GM21825 (cell line): ENCODE measurements around the gene RNF5.
"Not testable (repeated sequence)": the region's sequence is repeated elsewhere in the genome, so short reads cannot be mapped to it uniquely, and the experiment has no call there.

Source experiments
- ATAC-seq: cut with Tn5 transposase; IDR thresholded peaks from one replicate; pipeline ENCODE4 v1.9.1; 2021; ENCODE audit warnings: mild to moderate bottlenecking, moderate library complexity; ENCODE audit not compliant: unreplicated experiment

Gene RNF5

GRCh38 chr6:32177788-32178546 is at the start of gene RNF5:
Gene RNF5 (plus strand): TSS chr6:32178405. CDS start chr6:32178512, 107 bp downstream.
- peak; percentile 80 for ATAC-seq

- ATAC-seq, result no peak
These were observed 49.4 kb upstream of the RNF5 start for GRCh38 chr6:32128751-32129296.

DNA sequence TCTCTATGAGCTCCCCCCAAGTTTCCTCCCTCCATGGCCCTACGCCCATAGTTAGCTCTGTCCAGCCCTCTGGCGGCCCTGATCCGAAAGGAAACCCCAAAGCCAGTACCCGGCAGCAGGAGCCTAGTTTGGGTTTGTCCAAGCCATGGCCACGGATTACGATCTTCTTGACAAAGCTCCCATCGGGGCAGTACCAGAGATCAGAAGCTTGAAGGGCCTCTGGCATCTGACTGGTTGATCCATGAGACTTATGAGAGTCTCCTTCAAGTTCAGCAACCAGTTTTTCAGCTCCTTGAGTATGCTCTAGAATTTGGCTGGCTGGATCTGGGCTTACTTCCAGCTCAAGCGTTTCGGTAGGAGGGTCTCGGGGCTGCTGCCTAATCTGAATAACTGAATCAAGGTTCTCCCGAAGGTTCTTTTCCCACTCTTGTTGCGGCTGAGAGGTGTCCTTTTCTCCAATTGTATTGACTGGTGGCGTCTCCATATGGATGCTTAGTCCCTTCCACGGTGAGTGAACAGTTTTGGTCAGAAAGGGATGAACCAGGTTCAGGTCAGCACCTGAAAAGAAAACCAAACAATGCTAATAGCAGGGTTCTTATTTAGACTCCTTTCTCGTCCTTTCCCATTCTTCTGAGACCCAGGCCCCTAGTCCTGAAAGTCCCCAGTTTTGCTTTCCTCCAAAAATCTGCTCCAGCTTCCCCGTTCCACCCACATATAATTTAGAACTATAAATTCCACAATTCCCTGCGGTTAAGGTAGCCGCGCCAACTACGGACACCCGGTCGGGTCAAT is 48.7 kb upstream of the RNF5 start:
- peak; percentile 22 for ATAC-seq

DNA sequence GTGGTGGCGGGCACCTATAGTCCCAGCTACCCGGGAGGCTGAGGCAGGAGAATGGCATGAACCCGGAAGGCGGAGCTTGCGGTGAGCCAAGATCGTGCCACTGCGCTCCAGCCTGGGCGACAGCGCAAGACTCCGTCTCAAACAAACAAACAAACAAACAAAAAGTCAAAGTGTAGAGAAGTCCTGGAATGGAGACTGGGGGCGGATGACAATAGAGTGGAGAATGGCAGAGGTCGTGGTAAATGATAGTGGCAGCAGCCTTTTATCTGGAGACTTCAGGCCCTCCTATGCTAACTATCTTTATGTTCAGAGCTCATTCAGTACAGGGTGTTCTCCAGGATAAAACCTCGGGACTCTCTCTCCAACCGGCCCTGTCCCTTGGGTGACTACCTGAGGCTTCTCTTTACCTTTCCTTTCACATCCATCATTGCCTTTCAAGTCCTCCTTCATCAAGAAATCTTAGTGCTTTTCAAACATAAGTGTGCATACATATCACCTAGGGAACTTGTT is 46.7 kb upstream of the RNF5 start:
- no peak for ATAC-seq

- ATAC-seq, result no peak
These were observed 46.1 kb upstream of the RNF5 start for GRCh38 chr6:32132110-32132509.

GRCh38 chr6:32133786-32134185 is 44.4 kb upstream of the RNF5 start:
- no peak for ATAC-seq

- ATAC-seq, result no peak
These were observed 40.8 kb upstream of the RNF5 start for GRCh38 chr6:32137454-32137853.

- ATAC-seq, result no peak
These were observed 38.6 kb upstream of the RNF5 start for GRCh38 chr6:32139590-32139989.

DNA sequence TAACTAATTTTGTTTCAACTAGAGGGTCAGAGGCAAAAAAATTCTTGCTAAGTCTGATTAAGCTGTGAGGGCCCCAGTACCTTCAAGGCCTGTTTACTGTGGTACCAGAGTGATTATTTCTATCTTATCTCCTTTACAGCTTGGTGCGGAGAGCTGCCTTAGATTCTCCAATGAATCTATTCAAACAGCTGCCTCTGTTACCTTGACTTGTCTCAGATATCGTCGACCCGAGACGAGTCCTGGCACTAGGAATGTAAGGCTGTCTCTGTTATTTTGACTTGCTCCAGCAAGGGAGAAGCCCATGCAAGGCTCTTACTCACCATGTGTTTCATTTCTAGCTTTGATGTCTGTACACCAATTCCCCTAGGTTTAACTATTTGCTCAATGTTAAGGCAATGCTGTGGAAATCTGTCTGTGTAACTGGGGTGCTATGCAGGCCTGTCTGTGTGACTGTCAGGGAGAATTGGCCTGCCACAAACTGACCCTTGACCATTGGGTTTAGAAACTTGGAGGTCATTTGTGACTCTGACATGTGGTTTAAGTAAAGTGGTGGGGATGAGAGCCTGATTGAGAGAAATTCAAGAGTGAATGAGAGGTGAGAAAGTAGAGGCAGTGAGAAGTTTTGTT is 37.7 kb upstream of the RNF5 start:
- no peak for ATAC-seq

DNA sequence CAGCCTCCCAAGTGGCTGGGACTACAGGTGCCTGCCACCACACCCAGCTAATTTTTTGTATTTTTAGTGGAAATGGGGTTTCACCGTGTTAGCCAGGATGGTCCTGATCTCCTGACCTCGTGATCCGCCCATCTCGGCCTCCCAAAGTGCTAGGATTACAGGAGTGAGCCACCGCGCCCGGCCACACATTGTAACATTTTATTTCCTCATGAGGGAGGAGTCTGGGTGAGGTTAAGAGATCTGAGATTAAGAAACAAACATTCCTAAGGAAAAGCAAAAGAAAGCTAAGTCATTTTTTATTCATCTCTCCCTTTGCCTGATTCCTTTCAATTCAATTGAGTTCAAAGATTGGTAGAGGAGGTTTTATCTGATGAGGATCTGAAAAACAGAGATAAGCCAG is 34.0 kb upstream of the RNF5 start:
- not testable (repeated sequence) for ATAC-seq

- ATAC-seq, result no peak
These were observed 31.9 kb upstream of the RNF5 start for GRCh38 chr6:32146287-32146686.

DNA sequence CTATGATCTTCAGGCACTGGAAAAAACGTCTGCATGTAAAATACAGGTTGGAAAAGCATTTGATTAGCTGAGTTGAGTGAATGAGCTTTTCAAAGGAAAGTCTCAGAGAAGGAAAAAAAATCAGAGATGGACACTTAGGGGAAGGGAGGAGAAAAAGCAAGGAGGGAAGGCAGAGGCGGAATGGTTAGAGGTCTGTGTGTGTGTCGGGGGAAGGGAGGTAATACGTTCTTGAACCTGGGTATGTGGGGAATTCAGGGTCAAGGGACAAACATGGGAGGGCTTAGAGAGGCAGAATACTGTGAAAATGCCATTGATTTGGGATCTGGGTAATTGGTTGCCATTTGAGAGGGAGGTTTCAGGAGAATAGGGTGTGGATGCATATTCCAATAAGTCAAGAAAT is 31.5 kb upstream of the RNF5 start:
- ATAC-seq, result no peak

DNA sequence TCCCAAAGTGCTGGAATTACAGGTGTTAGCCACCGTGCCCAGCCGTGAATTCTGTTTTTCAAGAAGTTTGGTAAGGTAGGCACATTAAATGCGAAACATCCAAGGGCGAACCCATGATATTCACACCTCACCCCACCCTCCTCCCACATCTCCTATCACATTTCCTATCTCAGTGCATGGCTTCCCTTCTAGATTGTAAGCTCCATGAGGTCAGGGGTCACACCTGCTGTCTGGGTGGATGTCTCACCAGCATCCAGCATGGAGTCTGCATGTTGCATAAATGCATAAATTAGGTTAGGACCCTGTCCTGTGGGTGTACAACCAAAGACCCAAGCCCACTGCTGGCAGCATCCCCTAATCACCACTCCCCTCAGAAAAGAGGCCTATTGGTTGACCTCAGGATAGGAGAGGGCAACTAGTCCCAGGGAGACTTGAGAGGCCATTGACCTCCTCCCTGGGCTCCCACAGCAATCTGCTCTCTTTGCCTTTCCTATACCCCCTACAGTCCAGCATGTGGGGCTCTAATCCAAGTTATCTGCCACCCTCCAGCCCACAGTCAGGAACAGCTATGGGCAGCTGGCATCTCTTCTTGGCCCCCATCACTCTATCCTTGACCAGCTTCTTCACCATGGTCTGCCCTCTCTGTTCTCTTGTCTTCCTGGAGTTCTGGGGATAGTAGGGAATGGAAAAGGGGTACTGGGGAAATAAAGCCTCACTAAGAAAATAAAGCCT is 30.6 kb upstream of the RNF5 start:
- ATAC-seq, result no peak

DNA sequence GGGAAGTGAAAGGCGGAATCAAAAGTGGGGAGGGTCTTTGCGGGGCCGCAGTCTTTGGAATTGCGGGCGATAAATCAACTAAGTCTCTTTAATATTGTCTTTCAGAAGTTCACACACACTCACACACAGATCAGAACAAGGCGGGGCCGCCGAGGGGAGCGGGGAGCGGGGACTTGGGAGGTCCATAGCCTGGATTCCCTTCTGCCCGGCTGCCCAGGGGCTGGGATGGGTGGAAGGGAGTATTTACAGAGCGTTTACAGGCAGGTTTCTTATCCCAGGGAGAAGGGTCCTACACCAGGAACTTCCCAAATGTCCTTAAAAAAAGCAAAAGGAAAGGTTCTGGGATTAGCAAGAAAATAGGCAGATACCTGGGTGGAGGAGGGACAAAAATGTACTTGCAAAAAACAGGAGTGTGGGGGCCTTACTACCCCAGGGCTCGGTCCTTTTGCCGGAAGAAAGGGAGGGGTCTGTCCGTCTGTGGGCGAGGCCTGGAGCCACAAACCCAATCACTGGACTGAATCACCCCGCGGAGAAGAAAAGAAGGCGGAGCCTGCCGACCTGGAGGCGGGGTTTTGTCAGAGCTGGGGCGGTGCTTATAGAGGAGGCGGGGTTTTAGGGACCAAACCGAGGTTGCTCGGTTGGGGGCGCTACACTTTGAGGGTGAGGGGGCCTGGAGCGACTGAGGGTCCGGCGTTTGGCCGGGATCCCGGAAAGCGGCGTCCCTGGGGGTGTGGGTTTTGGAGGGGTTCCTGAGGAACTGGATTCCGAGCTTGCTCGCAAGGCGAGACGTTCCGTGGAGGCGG is 29.7 kb upstream of the RNF5 start:
- no peak for ATAC-seq

GRCh38 chr6:32149092-32149755 is 29.0 kb upstream of the RNF5 start:
- ATAC-seq, result no peak

GRCh38 chr6:32149932-32150870 is 28.0 kb upstream of the RNF5 start:
- no peak for ATAC-seq

GRCh38 chr6:32151181-32151862 is 26.9 kb upstream of the RNF5 start:
- ATAC-seq, result no peak
